ENCODE data around the gene TOMT.

TOMT gene, protein sequence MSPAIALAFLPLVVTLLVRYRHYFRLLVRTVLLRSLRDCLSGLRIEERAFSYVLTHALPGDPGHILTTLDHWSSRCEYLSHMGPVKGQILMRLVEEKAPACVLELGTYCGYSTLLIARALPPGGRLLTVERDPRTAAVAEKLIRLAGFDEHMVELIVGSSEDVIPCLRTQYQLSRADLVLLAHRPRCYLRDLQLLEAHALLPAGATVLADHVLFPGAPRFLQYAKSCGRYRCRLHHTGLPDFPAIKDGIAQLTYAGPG

DNA sequence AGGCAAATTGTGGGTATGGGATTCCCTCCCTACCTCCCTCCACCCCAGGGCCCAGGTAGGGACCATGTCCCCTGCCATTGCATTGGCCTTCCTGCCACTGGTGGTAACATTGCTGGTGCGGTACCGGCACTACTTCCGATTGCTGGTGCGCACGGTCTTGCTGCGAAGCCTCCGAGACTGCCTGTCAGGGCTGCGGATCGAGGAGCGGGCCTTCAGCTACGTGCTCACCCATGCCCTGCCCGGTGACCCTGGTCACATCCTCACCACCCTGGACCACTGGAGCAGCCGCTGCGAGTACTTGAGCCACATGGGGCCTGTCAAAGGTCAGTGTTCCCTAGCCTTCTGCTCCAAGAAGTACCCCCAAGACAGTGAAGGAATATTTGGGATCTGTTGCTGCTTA is at the start of gene TOMT:
Gene TOMT, plus strand, starts transcription at position 37 of the 400 bp plus-strand sequence. Its CDS starts 28 bp downstream, at position 65.
- ATAC-seq (ENCODE audit: low read depth): no peak
- no peak for DNase-seq (ENCODE audit: low spot score in 2 of 2)
- no peak within 1 kb of the TSS for H3K27ac Mint-ChIP-seq
- H3K4me3 Mint-ChIP-seq: no peak within 1 kb of the TSS
- peaks cover 32% of the 10 kb centered on the region for H3K4me1 Mint-ChIP-seq
- no peaks in the 10 kb centered on the region for H3K27me3 Mint-ChIP-seq
- H3K9me3 Mint-ChIP-seq: no peaks in the 10 kb centered on the region
- peaks cover 11% of the 10 kb centered on the region for H3K36me3 Mint-ChIP-seq

DNA sequence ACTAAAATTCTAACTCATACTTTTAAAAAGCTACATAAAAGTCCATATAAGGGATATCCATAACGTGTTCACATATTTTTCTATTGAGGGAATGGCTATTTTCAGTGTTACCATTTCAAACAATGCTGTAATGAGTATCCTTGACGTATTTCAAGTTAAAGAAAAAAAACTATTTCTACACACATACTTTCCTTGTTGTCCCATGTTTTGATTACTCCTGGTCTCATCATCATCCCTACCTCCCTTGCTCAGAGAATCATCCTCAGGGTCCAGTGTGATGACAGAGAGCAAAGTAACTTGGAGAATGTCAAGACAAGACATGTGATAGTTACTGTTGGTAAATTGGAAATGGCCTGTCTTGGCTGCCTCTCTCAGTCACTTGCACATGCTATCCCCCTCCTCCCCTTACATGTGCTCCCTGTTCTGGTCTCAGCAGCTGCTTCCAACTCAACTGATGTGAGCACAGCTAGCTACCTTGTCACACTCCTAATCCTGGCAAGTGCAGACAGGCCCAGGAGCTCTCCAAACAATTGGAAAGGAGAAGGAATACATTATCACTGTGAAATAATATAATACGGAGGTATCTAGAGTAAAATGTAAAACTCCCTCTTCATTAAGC is 47.2 kb upstream of the TOMT start:
- no peaks in the 10 kb centered on the region for H3K9me3 Mint-ChIP-seq
- peaks cover 6% of the 10 kb centered on the region for H3K36me3 Mint-ChIP-seq
- H3K4me3 Mint-ChIP-seq: no peak overlapping the region
- H3K27me3 Mint-ChIP-seq: no peaks in the 10 kb centered on the region
- DNase-seq (ENCODE audit: low spot score in 2 of 2) (no peak), ATAC-seq (ENCODE audit: low read depth) (no peak)
- H3K4me1 Mint-ChIP-seq: peaks cover 5% of the 10 kb centered on the region
- H3K27ac Mint-ChIP-seq: no peak overlapping the region

DNA sequence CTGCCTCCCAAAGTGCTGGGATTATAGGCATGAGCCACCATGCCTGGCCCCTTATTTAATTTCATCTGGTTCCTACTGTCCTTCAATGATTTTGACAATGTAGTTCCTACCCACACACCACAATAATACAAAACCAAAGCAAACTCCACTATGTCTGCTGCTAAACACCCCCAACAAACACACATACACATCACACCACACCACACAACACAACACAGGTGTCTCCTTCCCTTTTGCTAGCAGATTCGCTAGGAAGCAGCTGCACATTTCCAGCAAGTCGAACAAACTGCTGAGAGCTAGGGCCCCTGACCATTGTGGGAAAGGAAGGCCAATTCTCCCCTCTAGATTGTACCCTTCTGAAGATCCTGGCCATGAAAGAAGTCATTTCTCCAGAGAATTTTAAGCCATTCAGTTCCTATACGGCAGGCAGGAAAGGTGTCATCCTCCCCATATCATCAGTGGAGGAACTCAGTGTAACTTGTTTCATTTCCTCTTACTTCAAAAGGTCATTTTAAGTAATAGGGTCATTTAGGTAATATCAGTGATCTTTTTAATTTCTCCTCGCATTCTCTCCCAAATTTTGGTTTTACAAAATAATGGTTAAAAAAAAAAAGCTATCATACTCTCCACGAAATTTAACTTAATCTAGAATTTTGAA is 43.9 kb upstream of the TOMT start:
- Mint-ChIP-seq H3K36me3 (peaks cover 7% of the 10 kb centered on the region), H3K27ac (peak overlapping the region; percentile 95), H3K4me3 (peak overlapping the region; percentile 79), H3K27me3 (no peaks in the 10 kb centered on the region), H3K4me1 (peaks cover 8% of the 10 kb centered on the region), H3K9me3 (no peaks in the 10 kb centered on the region)
- DNase-seq (ENCODE audit: low spot score in 2 of 2): no peak
- peak; percentile 94 for ATAC-seq (ENCODE audit: low read depth)

DNA sequence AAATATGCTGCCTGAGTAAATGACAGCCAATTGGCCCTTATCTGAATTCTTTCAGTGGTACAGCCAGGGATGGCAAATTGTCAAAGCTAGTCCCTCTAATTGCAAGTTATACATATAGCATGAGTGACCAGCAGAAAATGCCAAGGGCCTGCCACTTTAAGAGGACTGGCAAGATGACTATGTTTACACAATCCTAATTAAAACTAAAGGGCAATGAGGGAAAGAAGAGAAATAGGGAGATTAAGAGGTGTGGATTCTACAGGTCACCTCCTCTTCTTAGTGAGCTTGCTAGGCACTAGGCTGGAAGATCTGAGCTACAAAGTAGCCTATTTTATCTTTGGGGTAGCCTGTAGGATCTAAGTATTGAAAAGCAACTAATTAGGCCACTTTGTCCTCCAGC is 38.9 kb upstream of the TOMT start:
- no peak overlapping the region for H3K4me3 Mint-ChIP-seq
- no peaks in the 10 kb centered on the region for H3K27me3 Mint-ChIP-seq
- ATAC-seq (ENCODE audit: low read depth) (no peak), DNase-seq (ENCODE audit: low spot score in 2 of 2) (no peak)
- peaks cover 24% of the 10 kb centered on the region for H3K4me1 Mint-ChIP-seq
- peaks cover 9% of the 10 kb centered on the region for H3K36me3 Mint-ChIP-seq
- H3K9me3 Mint-ChIP-seq: no peaks in the 10 kb centered on the region
- no peak overlapping the region for H3K27ac Mint-ChIP-seq

DNA sequence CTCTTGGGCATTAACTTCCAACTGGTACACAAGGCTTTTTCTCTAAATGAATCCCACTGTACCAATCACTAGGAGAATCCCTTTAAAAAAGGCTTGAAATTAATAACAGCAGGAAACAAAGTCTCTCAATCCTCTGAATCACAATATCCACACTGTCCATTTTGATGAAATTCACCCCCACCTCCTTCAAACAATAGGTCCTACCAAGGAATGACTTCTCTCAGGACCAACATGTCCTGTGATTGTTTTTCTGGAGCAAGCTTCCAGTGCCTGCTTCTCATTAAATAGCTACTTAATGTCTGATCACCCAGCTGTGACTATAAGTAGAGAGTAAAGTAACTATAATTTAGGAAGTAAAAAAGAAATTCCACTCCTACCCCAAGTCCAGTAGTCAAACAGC is 38.5 kb upstream of the TOMT start:
- H3K9me3 Mint-ChIP-seq: no peaks in the 10 kb centered on the region
- DNase-seq (ENCODE audit: low spot score in 2 of 2) (no peak), ATAC-seq (ENCODE audit: low read depth) (no peak)
- H3K36me3 Mint-ChIP-seq: peaks cover 7% of the 10 kb centered on the region
- H3K4me3 Mint-ChIP-seq: no peak overlapping the region
- H3K27me3 Mint-ChIP-seq: no peaks in the 10 kb centered on the region
- H3K4me1 Mint-ChIP-seq: peaks cover 22% of the 10 kb centered on the region
- no peak overlapping the region for H3K27ac Mint-ChIP-seq

DNA sequence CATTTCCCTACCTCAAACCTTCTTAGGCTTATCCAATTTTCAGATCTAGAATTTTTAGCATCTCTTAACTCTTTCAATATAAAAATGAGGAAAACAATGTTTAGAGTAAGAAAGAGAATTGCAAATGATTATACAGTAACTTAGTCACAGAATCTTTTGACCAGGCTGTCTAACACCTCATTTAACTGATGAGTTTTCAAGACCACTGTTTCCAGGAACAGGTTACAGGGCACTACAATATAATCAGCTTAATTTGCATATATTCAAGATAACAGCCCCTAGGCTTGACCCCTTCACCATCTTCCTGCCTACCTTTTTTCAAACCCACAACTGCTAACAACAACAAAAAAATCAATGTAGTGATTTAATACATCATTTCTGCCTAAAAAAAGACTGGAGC is 38.0 kb upstream of the TOMT start:
- peaks cover 7% of the 10 kb centered on the region for H3K36me3 Mint-ChIP-seq
- H3K4me1 Mint-ChIP-seq: peaks cover 22% of the 10 kb centered on the region
- H3K27ac Mint-ChIP-seq: no peak overlapping the region
- H3K4me3 Mint-ChIP-seq: no peak overlapping the region
- no peaks in the 10 kb centered on the region for H3K27me3 Mint-ChIP-seq
- ATAC-seq (ENCODE audit: low read depth) (no peak), DNase-seq (ENCODE audit: low spot score in 2 of 2) (no peak)
- no peaks in the 10 kb centered on the region for H3K9me3 Mint-ChIP-seq

DNA sequence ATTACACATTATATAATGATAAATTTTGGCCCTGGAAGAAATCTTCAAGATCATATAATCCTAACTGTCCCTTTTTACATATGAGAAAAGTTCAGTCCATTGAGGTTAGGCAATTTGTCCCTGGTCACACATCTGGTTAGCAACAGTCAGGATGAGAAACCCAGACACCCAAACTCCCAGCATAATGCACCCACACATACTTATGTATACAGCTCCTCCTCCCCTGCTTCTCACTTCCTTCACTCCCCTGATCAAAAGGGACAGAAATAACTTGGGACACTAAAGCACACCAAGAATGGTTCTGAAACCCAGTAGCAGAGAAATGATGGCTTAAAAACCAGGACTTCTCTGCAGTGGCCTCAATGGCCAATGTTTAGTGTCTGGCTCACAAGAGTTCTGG is 36.5 kb upstream of the TOMT start:
- no peak for ATAC-seq (ENCODE audit: low read depth)
- Mint-ChIP-seq H3K4me3 (no peak overlapping the region), H3K36me3 (peaks cover 7% of the 10 kb centered on the region), H3K4me1 (peaks cover 22% of the 10 kb centered on the region), H3K27me3 (no peaks in the 10 kb centered on the region), H3K27ac (no peak overlapping the region), H3K9me3 (no peaks in the 10 kb centered on the region)
- DNase-seq (ENCODE audit: low spot score in 2 of 2): no peak

DNA sequence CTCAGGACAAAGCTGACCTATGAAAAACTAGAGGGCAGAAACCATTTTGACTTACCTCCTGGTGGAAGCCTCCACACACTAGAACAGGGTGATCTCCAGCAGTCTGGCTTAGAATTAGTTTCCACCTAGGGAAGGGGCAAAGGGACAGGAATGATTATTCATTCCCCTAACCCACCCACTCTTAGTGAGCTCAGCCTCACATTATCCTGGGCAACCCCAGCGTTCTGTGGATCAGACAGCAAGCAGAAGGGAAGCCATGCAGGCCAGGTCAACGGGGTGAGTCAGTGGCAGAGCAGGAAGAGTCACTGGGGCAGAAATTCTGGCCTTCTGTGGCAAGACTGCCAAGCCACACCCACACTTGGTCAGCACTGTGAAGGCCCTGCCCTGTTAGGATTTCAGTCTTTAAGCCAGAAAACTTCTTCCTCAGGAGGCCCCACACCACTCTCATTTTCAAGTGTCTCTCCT is 35.9 kb upstream of the TOMT start:
- Mint-ChIP-seq H3K9me3 (no peaks in the 10 kb centered on the region), H3K27me3 (no peaks in the 10 kb centered on the region), H3K27ac (no peak overlapping the region), H3K4me1 (peaks cover 22% of the 10 kb centered on the region), H3K4me3 (no peak overlapping the region), H3K36me3 (peaks cover 7% of the 10 kb centered on the region)
- ATAC-seq (ENCODE audit: low read depth) (peak; percentile 17), DNase-seq (ENCODE audit: low spot score in 2 of 2) (no peak)

DNA sequence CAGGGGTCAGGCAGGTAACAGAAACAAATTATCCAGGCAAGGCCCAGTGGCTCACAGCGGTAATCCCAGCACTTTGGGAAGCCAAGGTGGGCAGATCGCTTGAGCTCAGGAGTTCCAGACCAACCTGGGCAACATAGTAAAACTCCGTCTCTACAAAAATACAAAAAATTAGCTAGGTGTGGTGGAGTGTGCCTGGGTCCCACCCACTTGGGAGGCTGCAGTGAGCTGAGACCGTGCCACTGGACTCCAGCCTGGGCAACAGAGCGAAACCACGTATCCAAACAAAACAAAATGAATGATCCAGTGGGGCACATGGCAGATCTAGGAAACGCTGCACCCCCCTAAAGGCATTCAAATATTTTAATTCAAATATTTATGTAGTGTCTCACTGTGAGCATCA is 35.2 kb upstream of the TOMT start:
- Mint-ChIP-seq H3K36me3 (peaks cover 7% of the 10 kb centered on the region), H3K4me3 (no peak overlapping the region), H3K4me1 (peaks cover 22% of the 10 kb centered on the region), H3K27ac (no peak overlapping the region), H3K27me3 (no peaks in the 10 kb centered on the region), H3K9me3 (no peaks in the 10 kb centered on the region)
- no peak for ATAC-seq (ENCODE audit: low read depth)
- DNase-seq (ENCODE audit: low spot score in 2 of 2): no peak

DNA sequence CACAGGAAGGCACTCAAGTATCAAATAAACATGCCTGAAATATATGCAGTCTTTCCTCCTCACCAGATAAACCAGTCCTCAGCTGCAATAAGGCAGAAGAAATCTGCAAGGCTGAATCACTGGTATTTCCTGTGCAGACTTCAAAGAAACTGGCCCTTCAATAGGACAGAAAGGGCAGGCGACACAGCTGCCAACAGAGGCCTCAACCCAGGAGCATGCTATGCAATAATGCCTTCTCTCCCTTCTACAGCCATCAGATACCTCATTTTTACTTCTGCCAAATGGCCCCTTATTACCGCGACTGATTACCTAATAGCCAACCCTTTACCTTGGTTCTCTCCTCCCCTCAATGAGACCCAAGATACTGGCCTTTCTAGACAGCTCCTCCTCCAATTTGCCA is 33.4 kb upstream of the TOMT start:
- ATAC-seq (ENCODE audit: low read depth) (no peak), DNase-seq (ENCODE audit: low spot score in 2 of 2) (no peak)
- no peak overlapping the region for H3K4me3 Mint-ChIP-seq
- no peaks in the 10 kb centered on the region for H3K27me3 Mint-ChIP-seq
- no peaks in the 10 kb centered on the region for H3K9me3 Mint-ChIP-seq
- peaks cover 24% of the 10 kb centered on the region for H3K4me1 Mint-ChIP-seq
- H3K27ac Mint-ChIP-seq: no peak overlapping the region
- peaks cover 6% of the 10 kb centered on the region for H3K36me3 Mint-ChIP-seq

DNA sequence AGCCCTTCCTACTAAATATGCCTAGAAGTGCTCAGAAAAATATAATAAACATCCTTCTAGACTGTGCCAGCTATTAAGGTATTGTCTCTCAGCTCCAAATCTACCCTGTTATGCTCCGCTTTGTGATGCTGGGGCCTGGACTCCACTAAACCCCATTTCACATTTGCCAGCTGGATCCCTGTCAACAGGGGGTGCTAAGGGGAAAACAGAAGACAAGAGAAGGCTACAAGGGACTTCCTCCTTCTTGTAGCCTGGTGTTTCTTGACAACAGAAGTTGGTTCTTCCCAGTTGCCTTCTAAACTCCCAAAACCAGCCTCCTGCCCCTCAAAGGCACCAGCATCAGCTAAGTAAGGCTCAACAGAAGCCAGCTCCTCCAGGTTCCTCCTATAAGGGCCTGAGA is 30.6 kb upstream of the TOMT start:
- H3K9me3 Mint-ChIP-seq: no peaks in the 10 kb centered on the region
- DNase-seq (ENCODE audit: low spot score in 2 of 2) (no peak), ATAC-seq (ENCODE audit: low read depth) (peak; percentile 36)
- H3K27me3 Mint-ChIP-seq: no peaks in the 10 kb centered on the region
- H3K4me1 Mint-ChIP-seq: peaks cover 17% of the 10 kb centered on the region
- H3K4me3 Mint-ChIP-seq: no peak overlapping the region
- H3K36me3 Mint-ChIP-seq: peaks cover 2% of the 10 kb centered on the region
- H3K27ac Mint-ChIP-seq: no peak overlapping the region

DNA sequence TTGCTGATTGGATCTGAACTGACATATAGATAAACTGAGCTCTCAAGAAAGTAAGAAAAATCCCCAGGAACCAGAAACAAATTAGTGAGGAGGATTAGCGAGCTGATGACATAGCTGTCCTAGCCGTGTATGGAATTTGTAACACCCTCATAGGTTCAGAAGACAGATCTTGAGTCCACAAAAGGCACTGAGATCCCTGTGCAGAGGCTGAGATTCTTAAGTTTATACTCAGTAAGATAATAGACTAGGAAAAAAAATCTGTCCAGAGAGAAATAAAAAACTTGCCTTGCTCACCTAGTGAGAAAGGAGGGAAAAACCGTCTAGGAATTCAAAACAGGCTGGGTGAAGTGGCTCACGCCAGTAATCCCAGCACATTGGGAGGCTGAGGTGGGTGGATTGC is 30.0 kb upstream of the TOMT start:
- Mint-ChIP-seq H3K9me3 (no peaks in the 10 kb centered on the region), H3K36me3 (peaks cover 2% of the 10 kb centered on the region), H3K4me3 (no peak overlapping the region), H3K27ac (no peak overlapping the region), H3K4me1 (peaks cover 14% of the 10 kb centered on the region), H3K27me3 (no peaks in the 10 kb centered on the region)
- ATAC-seq (ENCODE audit: low read depth): no peak
- DNase-seq (ENCODE audit: low spot score in 2 of 2): no peak

DNA sequence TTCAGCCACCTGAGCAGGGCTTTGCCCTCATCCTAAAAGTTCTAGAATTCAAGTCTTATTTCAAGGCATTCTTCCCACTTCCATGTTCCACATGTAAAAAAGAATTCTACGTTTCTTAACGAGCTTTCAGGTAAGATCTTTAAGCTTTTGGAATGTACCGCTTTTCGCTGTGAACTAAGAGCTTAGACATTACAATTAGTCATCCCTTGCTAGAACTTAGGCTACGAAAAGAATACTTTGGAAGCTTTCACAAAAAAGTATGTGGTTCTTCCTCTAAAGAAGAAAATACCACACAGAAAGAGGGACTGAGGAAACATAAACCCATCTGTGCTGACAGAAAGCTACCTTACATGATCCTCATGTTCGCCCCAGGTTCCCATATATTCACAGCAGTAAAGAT is 27.2 kb upstream of the TOMT start:
- H3K27me3 Mint-ChIP-seq: no peaks in the 10 kb centered on the region
- H3K4me3 Mint-ChIP-seq: peak overlapping the region; percentile 36
- DNase-seq (ENCODE audit: low spot score in 2 of 2): no peak
- peaks cover 2% of the 10 kb centered on the region for H3K36me3 Mint-ChIP-seq
- peaks cover 29% of the 10 kb centered on the region for H3K4me1 Mint-ChIP-seq
- ATAC-seq (ENCODE audit: low read depth): no peak
- peak overlapping the region; percentile 19 for H3K27ac Mint-ChIP-seq
- H3K9me3 Mint-ChIP-seq: no peaks in the 10 kb centered on the region

DNA sequence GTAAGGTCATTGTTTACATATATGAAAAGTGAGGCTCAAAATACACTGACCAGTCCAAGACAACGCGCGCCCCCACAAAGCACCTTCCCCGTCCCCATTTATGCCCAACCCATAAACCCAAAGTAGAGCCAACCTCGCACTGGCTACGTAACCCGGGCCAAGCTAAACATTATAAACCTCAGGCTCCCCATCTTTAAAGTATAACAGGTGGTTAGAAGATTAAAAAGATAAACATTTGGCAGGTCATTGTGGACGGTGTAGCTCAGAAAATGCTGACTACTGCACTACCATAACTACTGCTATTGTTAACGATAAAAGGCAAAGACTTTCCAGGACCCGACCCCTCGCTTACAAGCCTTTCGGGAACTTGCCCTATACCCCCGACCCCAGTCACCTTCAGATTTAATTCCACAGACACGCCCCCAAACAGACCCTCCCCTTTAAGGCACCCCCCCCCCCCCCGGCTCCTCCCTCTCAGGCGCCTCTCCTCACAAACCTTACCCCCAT is 25.9 kb upstream of the TOMT start:
- peak overlapping the region; percentile 99 for H3K27ac Mint-ChIP-seq
- peak overlapping the region; percentile 96 for H3K4me3 Mint-ChIP-seq
- DNase-seq (ENCODE audit: low spot score in 2 of 2): no peak
- H3K4me1 Mint-ChIP-seq: peaks cover 29% of the 10 kb centered on the region
- H3K9me3 Mint-ChIP-seq: no peaks in the 10 kb centered on the region
- ATAC-seq (ENCODE audit: low read depth): no peak
- H3K36me3 Mint-ChIP-seq: peaks cover 2% of the 10 kb centered on the region
- no peaks in the 10 kb centered on the region for H3K27me3 Mint-ChIP-seq
